Natural killer cell (primary cell): ENCODE measurements around the gene COQ9. TPM values are rescaled to one million over a fixed set of nuclear protein-coding genes. Genes with fewer than 3 reads are reported as not detected.

ENCODE experiments used
- ATAC-seq, 3 donors: fragments of 150-1000 bp in 2 of 3; fragments of 200-7000 bp in 1 of 3; cut with Tn5 transposase; 1 replicate in 1 of 3; 2 replicates in 2 of 3; pipeline ENCODE4 v1.10.0; 2021; ENCODE audit warnings: mild to moderate bottlenecking in 2 of 3, moderate library complexity in 2 of 3
- DNase-seq, 2 donors: peaks; one replicate each; pipeline versions ENCODE4 v3.0.0 to v3.0.0-alpha.2; 2013 to 2021; ENCODE audit warnings: mixed read lengths in 1 of 2
- H3K27ac ChIP-seq: one replicate; pipeline ENCODE4 v1.5.1; 2013; ENCODE audit warnings: mild to moderate bottlenecking, low read length
- H3K27me3 ChIP-seq: one replicate; pipeline ENCODE4 v1.6.1; 2013; ENCODE audit warnings: low read length; ENCODE audit not compliant: control insufficient read depth, insufficient read depth
- H3K36me3 ChIP-seq: one replicate; pipeline ENCODE4 v1.6.1; 2013; ENCODE audit warnings: low read length; ENCODE audit not compliant: control insufficient read depth, insufficient read depth
- H3K4me1 ChIP-seq: one replicate; pipeline ENCODE4 v1.6.1; 2013; ENCODE audit warnings: low read length; ENCODE audit not compliant: control insufficient read depth, insufficient read depth
- H3K4me3 ChIP-seq: one replicate; pipeline ENCODE4 v1.5.1; 2013; ENCODE audit warnings: low read length
- H3K9me3 ChIP-seq: one replicate; pipeline ENCODE4 v1.6.1; 2013; ENCODE audit warnings: low read length; ENCODE audit not compliant: control insufficient read depth, insufficient read depth
- H3K27ac Mint-ChIP-seq, 2 donors: one replicate each; pipeline ENCODE4 v1.8.0; 2022; ENCODE audit warnings: mild to moderate bottlenecking in 2 of 2, mixed read lengths in 2 of 2, moderate library complexity in 1 of 2
- H3K27me3 Mint-ChIP-seq, 2 donors: one replicate each; pipeline ENCODE4 v1.8.0; 2022; ENCODE audit warnings: low read depth in 2 of 2, mixed read lengths in 2 of 2
- H3K36me3 Mint-ChIP-seq: one replicate; pipeline ENCODE4 v1.8.0; 2022; ENCODE audit warnings: mixed read lengths
- H3K4me1 Mint-ChIP-seq, 2 donors: one replicate each; pipeline ENCODE4 v1.8.0; 2022; ENCODE audit warnings: mixed read lengths in 2 of 2
- H3K4me3 Mint-ChIP-seq: one replicate; pipeline ENCODE4 v1.8.0; 2022; ENCODE audit warnings: mild to moderate bottlenecking, moderate library complexity, mixed read lengths
- H3K9me3 Mint-ChIP-seq, 2 donors: one replicate each; pipeline ENCODE4 v1.8.0; 2022; ENCODE audit warnings: mixed read lengths in 2 of 2
- CTCF ChIP-seq: fragments of 200-600 bp; IDR thresholded peaks from one replicate; pipeline ENCODE4 v1.8.0; 2022; ENCODE audit warnings: antibody characterized with exemption
- WGBS: methylation state at CpG from one replicate; pipeline ENCODE4 v1.1.7; 2013; ENCODE audit warnings: missing lambda C conversion rate; ENCODE audit not compliant: insufficient coverage; 5-methylcytosine and 5-hydroxymethylcytosine counted together
- intact Hi-C: fragments of 100-400 bp; cut with micrococcal nuclease; formaldehyde crosslinking; loops from one replicate; pipeline ENCODE4 v1.14.2; 2022
- total RNA-seq, 4 donors: library from RNA; stranded (reverse); fragments of 120-200 nt in 1 of 4; gene quantifications; one replicate each; pipeline versions ENCODE4 v1.2.3 to v1.2.4, GENCODE V29; 2013 to 2022

Gene COQ9
- total RNA-seq, 3 donors from 2014 or later (not counting 1 experiment from before 2014, with no cell fraction given): 16.9 to 30.2 (median 18.3) TPM

GRCh38 chr16:57507136-57508034, 60.1 kb downstream of the COQ9 start:
- Mint-ChIP-seq H3K27me3 (no peaks in the 10 kb centered on the region), H3K27ac (no peak overlapping the region), H3K4me3 (no peak overlapping the region), H3K9me3 (no peaks in the 10 kb centered on the region), H3K4me1 (no peaks in the 10 kb centered on the region), H3K36me3 (no peaks in the 10 kb centered on the region)
- no peak overlapping the region for H3K4me3 ChIP-seq
- H3K36me3 ChIP-seq: peaks cover 6% of the 10 kb centered on the region
- H3K27ac ChIP-seq: no peak overlapping the region
- no peaks in the 10 kb centered on the region for H3K9me3 ChIP-seq
- no peak for ATAC-seq
- TF ChIP-seq CTCF: no peak
- 85% methylated on average over 13 of the region's 13 CpGs for WGBS
- no peaks in the 10 kb centered on the region for H3K27me3 ChIP-seq
- no peak for DNase-seq
- intact Hi-C loops: no loop called here
- H3K4me1 ChIP-seq: no peaks in the 10 kb centered on the region

GRCh38 chr16:57508035-57508425, 60.8 kb downstream of the COQ9 start:
- Histone ChIP-seq H3K27ac (no peak overlapping the region), H3K27me3 (no peaks in the 10 kb centered on the region), H3K36me3 (peaks cover 9% of the 10 kb centered on the region), H3K9me3 (no peaks in the 10 kb centered on the region), H3K4me3 (no peak overlapping the region), H3K4me1 (no peaks in the 10 kb centered on the region)
- intact Hi-C loops: no loop called here
- no peaks in the 10 kb centered on the region for H3K36me3 Mint-ChIP-seq
- H3K9me3 Mint-ChIP-seq: no peaks in the 10 kb centered on the region
- H3K4me3 Mint-ChIP-seq: no peak overlapping the region
- no peak for ATAC-seq
- H3K27me3 Mint-ChIP-seq: no peaks in the 10 kb centered on the region
- H3K4me1 Mint-ChIP-seq: no peaks in the 10 kb centered on the region
- no peak overlapping the region for H3K27ac Mint-ChIP-seq
- no peak for DNase-seq
- no peak for TF ChIP-seq CTCF
- 92% methylated on average over 3 of the region's 3 CpGs for WGBS

GRCh38 chr16:57509231-57509923, 62.1 kb downstream of the COQ9 start:
- Mint-ChIP-seq H3K27me3 (no peaks in the 10 kb centered on the region), H3K27ac (no peak overlapping the region), H3K4me1 (no peaks in the 10 kb centered on the region), H3K4me3 (no peak overlapping the region), H3K9me3 (no peaks in the 10 kb centered on the region), H3K36me3 (no peaks in the 10 kb centered on the region)
- Histone ChIP-seq H3K36me3 (peaks cover 16% of the 10 kb centered on the region), H3K9me3 (no peaks in the 10 kb centered on the region), H3K27me3 (no peaks in the 10 kb centered on the region), H3K4me3 (no peak overlapping the region), H3K4me1 (no peaks in the 10 kb centered on the region), H3K27ac (no peak overlapping the region)
- no peak for TF ChIP-seq CTCF
- 89% methylated on average over 11 of the region's 12 CpGs for WGBS
- intact Hi-C loops: no loop called here
- DNase-seq: no peak
- ATAC-seq: no peak
